HepG2 (cell line): Measurements from ENCODE around the gene GAL3ST3. TPM values are rescaled to one million over a fixed set of nuclear protein-coding genes. Genes with fewer than 3 reads are reported as not detected.
A peak's percentile ranks its signal among the peaks of the same experiment; 100 is the strongest.

Experiments used
- ATAC-seq: fragments of 200-7000 bp; cut with Tn5 transposase; 3 replicates; pipeline ENCODE4 v1.9.1; 2020; ENCODE audit warnings: mild to moderate bottlenecking, moderate library complexity
- BruUV-seq: library from RNA; stranded (reverse); fragments of 400-500 nt; replicated peaks from 2 replicates; lab custom pipeline; 2021; lab: Mats Ljungman, UMichigan
- CTCF ChIA-PET: fragments of 300-600 bp; formaldehyde crosslinking; extraction: SDS; loops from one replicate; lab custom pipeline; 2021; ENCODE audit warnings: low total read pairs, inconsistent platforms, low intra/inter-chr PET ratio; lab: Yijun Ruan, JAX
- POLR2A ChIA-PET: fragments of 350-600 bp; sonication (Branson Sonifier 250); formaldehyde crosslinking; loops from one replicate; lab custom pipeline; 2020; ENCODE audit warnings: antibody characterized with exemption, inconsistent platforms; lab: Yijun Ruan, JAX
- DNase-seq: peaks from one replicate; pipeline ENCODE4 v3.0.0-alpha.2; 2015; ENCODE audit warnings: low spot score
- FAIRE-seq: peaks from 3 replicates; lab custom pipeline; 2011; peaks lifted over from hg19 to GRCh38; lab: Jason Lieb, UNC
- H2AFZ ChIP-seq: one replicate; pipeline ENCODE4 v1.6.1; 2011; ENCODE audit warnings: low read length, inconsistent platforms
- H3K27ac ChIP-seq: fragments of 300-600 bp; 3 replicates; pipeline ENCODE4 v1.8.0; 2011; ENCODE audit warnings: mixed run types, mild to moderate bottlenecking, mixed read lengths, low read length, inconsistent platforms; ENCODE audit not compliant: insufficient read depth; ENCODE audit errors: extremely low read length
- H3K27me3 ChIP-seq, 2 experiments: fragments of 200-600 bp in 1 of 2; 2 replicates in 1 of 2; 3 replicates in 1 of 2; pipeline versions ENCODE4 v1.6.0 to v1.8.0; 2011; ENCODE audit warnings: low read length in 2 of 2, mild to moderate bottlenecking in 2 of 2, moderate library complexity in 2 of 2, inconsistent platforms in 1 of 2; ENCODE audit not compliant: insufficient read depth in 2 of 2, control insufficient read depth in 1 of 2
- H3K36me3 ChIP-seq, 2 experiments: fragments of 200-600 bp in 1 of 2; replicated peaks in 1 of 2; 2 replicates in 1 of 2; 3 replicates in 1 of 2; pipeline versions ENCODE4 v1.5.1 to v1.8.0; 2011; ENCODE audit warnings: low read length in 2 of 2, inconsistent platforms in 1 of 2; ENCODE audit not compliant: insufficient read depth in 2 of 2, control insufficient read depth in 1 of 2
- H3K4me1 ChIP-seq: 2 replicates; pipeline ENCODE4 v1.5.1; 2012; ENCODE audit warnings: low read length, inconsistent platforms; ENCODE audit not compliant: insufficient read depth
- H3K4me2 ChIP-seq: 2 replicates; pipeline ENCODE4 v1.6.0; 2011; ENCODE audit warnings: low read depth, low read length, inconsistent platforms
- H3K4me3 ChIP-seq, 3 experiments: fragments of 200-600 bp in 1 of 3; sonication (generic), shearing (Covaris generic) in 1 of 3; replicated peaks in 1 of 3; 2 replicates each; pipeline ENCODE4 v1.5.1; 2011 to 2016; ENCODE audit warnings: low read length in 3 of 3, inconsistent platforms in 2 of 3, low read depth in 2 of 3, mild to moderate bottlenecking in 2 of 3, control low read depth in 1 of 3, mixed read lengths in 1 of 3; ENCODE audit not compliant: insufficient read depth in 1 of 3
- H3K79me2 ChIP-seq: one replicate; pipeline ENCODE4 v1.6.1; 2011; ENCODE audit warnings: low read length, inconsistent platforms; ENCODE audit not compliant: insufficient read depth
- H3K9ac ChIP-seq: 2 replicates; pipeline ENCODE4 v1.6.0; 2011; ENCODE audit warnings: mild to moderate bottlenecking, low read depth, low read length, inconsistent platforms; ENCODE audit not compliant: insufficient read depth
- H3K9me3 ChIP-seq: 2 replicates; pipeline ENCODE4 v1.5.1; 2012; ENCODE audit warnings: mild to moderate bottlenecking, low read length
- H4K20me1 ChIP-seq: 2 replicates; pipeline ENCODE4 v1.6.0; 2011; ENCODE audit warnings: inconsistent platforms, mild to moderate bottlenecking, low read length, moderate library complexity; ENCODE audit not compliant: insufficient read depth
- ARID4A ChIP-seq: sonication (generic); formaldehyde crosslinking; IDR thresholded peaks from 2 replicates; pipeline ENCODE4 v1.5.0; 2020; ENCODE audit warnings: mild to moderate bottlenecking, missing genetic modification reagents, borderline replicate concordance
- CCDC6 ChIP-seq: sonication (generic); formaldehyde crosslinking; IDR thresholded peaks from 2 replicates; pipeline ENCODE4 v1.8.1; 2022; ENCODE audit warnings: mild to moderate bottlenecking, missing genetic modification reagents, moderate library complexity
- HMGXB4 ChIP-seq, 2 experiments: sonication (generic) in 1 of 2; formaldehyde crosslinking in 1 of 2; IDR thresholded peaks; 2 replicates each; pipeline versions ENCODE4 v1.4.0 to v1.6.1; 2018 to 2020; ENCODE audit warnings: missing genetic modification reagents in 2 of 2, borderline replicate concordance in 1 of 2, low read depth in 1 of 2, mild to moderate bottlenecking in 1 of 2, missing biosample characterization in 1 of 2
- POLR2A ChIP-seq, 2 experiments: IDR thresholded peaks; 2 replicates each; pipeline ENCODE4 v1.6.1; 2011; ENCODE audit warnings: low read depth in 2 of 2, low read length in 2 of 2, mild to moderate bottlenecking in 1 of 2, moderate library complexity in 1 of 2; ENCODE audit not compliant: insufficient read depth in 1 of 2
- RNF2 ChIP-seq: fragments of 450-650 bp; conservative IDR thresholded peaks from 2 replicates; pipeline ENCODE4 v1.6.1; 2016; ENCODE audit warnings: low read depth
- RXRA ChIP-seq: sonication (generic); formaldehyde crosslinking; IDR thresholded peaks from 2 replicates; pipeline ENCODE4 v1.5.1; 2020; ENCODE audit warnings: missing genetic modification reagents
- SNAPC4 ChIP-seq: sonication (generic); formaldehyde crosslinking; IDR thresholded peaks from 2 replicates; pipeline ENCODE4 v1.4.0; 2020; ENCODE audit warnings: mild to moderate bottlenecking, missing genetic modification reagents
- ZNF138 ChIP-seq: sonication (generic); formaldehyde crosslinking; IDR thresholded peaks from 2 replicates; pipeline ENCODE4 v1.5.0; 2020; ENCODE audit warnings: mild to moderate bottlenecking, low read depth, missing genetic modification reagents
- ZNF230 ChIP-seq: sonication (generic); formaldehyde crosslinking; IDR thresholded peaks from 2 replicates; pipeline ENCODE4 v1.4.0; 2020; ENCODE audit warnings: mild to moderate bottlenecking, missing genetic modification reagents
- ZNF329 ChIP-seq: sonication (generic); formaldehyde crosslinking; IDR thresholded peaks from 2 replicates; pipeline ENCODE4 v1.9.0; 2021; ENCODE audit warnings: low read depth, mild to moderate bottlenecking, missing genetic modification reagents
- WGBS: methylation state at CpG from one replicate; pipeline ENCODE4 v1.1.6; 2017; ENCODE audit warnings: low lambda C conversion rate; 5-methylcytosine and 5-hydroxymethylcytosine counted together
- in situ Hi-C: cut with HindIII; loops from 2 replicates; pipeline ENCODE4 v1.10.0; 2017; ENCODE audit warnings: low pct_unique_long_range_greater_than_20kb; ENCODE audit not compliant: extremely low pct_ligation_motif_present
- intact Hi-C: fragments of 100-400 bp; cut with micrococcal nuclease; formaldehyde crosslinking; loops from one replicate; pipeline ENCODE4 v1.10.0; 2022; ENCODE audit not compliant: unreplicated experiment
- polyA plus RNA-seq, 8 experiments: library from polyadenylated mRNA; depleted of rRNA in 3 of 8; stranded (reverse) in 7 of 8; unstranded in 1 of 8; fragments of >200 nt; fragmentation: Illumina TruSeq in 4 of 8; extraction: Trizol in 4 of 8; gene quantifications; 2 replicates each; pipeline versions ENCODE4 v1.2.1 to v1.2.3, GENCODE V29; 2011 to 2016; ENCODE audit warnings: low read depth in 4 of 8, missing spikeins in 1 of 8, mixed read lengths in 1 of 8; ENCODE audit not compliant: insufficient read depth in 1 of 8
- total RNA-seq, 5 experiments: library from RNA; depleted of rRNA; stranded (reverse); fragments of >200 nt; fragmentation: Illumina TruSeq; extraction: Trizol; gene quantifications; 2 replicates each; pipeline ENCODE4 v1.2.3, GENCODE V29; 2016; ENCODE audit warnings: low read depth in 1 of 5
- TF ChIP-seq, protein P1 (sequence below): IDR thresholded peaks from 2 replicates; pipeline ENCODE4 v1.6.1; 2016; ENCODE audit warnings: low read depth

The GAL3ST3 gene
- total and polyA plus RNA-seq, 2 of the 13 experiments (the other 11 are each of a cell fraction or from before 2014, with no cell fraction given): not detected

GRCh38 chr11:66052664-66052982 is 3.7 kb upstream of the GAL3ST3 start:
- ATAC-seq (no peak), DNase-seq (no peak), FAIRE-seq (no peak)
- peak overlapping the region; percentile 79 for H3K27ac ChIP-seq
- H3K9me3 ChIP-seq: no peaks in the 10 kb centered on the region
- H3K4me1 ChIP-seq: peaks cover 40% of the 10 kb centered on the region
- H3K4me3 ChIP-seq: peak overlapping the region; percentile 83 to 93 (median 93)
- in situ Hi-C loops: no loop called here
- POLR2A ChIA-PET: interaction anchor here (0.7 to 4.8 kb wide), 21 partner anchors 8 to 437 kb away, joined by 3 to 40 read pairs (median 5); partner anchors contain the start of genes BANF1, CCDC85B, CFL1 and EIF1AD
- peaks cover 15 to 27% of the 10 kb centered on the region in 2 experiments for H3K36me3 ChIP-seq
- WGBS: 0% methylated on average over 11 of the region's 17 CpGs
- H4K20me1 ChIP-seq: no peaks in the 10 kb centered on the region
- intact Hi-C loops: loop anchor here (1.0 kb wide), 1 partner anchor 50 kb away; the partner anchor contains the start of genes BANF1 and EIF1AD
- peak overlapping the region; percentile 95 for H3K4me2 ChIP-seq
- peak overlapping the region; percentile 94 for H3K9ac ChIP-seq
- peaks cover 24% of the 10 kb centered on the region for H3K79me2 ChIP-seq
- peaks cover 0 to 17% of the 10 kb centered on the region in 2 experiments; a peak in 3 of 5 replicates for H3K27me3 ChIP-seq
- BruUV-seq: no TSS peak
- CTCF ChIA-PET: no interaction called here
- H2AFZ ChIP-seq: no peak overlapping the region
- TF ChIP-seq, protein P1, sequence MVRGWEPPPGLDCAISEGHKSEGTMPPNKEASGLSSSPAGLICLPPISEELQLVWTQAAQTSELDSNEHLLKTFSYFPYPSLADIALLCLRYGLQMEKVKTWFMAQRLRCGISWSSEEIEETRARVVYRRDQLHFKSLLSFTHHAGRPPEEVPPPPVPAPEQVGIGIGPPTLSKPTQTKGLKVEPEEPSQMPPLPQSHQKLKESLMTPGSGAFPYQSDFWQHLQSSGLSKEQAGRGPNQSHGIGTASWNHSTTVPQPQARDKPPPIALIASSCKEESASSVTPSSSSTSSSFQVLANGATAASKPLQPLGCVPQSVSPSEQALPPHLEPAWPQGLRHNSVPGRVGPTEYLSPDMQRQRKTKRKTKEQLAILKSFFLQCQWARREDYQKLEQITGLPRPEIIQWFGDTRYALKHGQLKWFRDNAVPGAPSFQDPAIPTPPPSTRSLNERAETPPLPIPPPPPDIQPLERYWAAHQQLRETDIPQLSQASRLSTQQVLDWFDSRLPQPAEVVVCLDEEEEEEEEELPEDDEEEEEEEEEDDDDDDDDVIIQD: no peak
- TF ChIP-seq SNAPC4 (CRISPR knock-in tag): peak; percentile 10; the same call in 1 of the 2 replicates
- TF ChIP-seq ZNF329 (CRISPR knock-in tag): 0 out of 2 replicates have a peak, but pooled peaks have one; percentile 2
- TF ChIP-seq CCDC6 (CRISPR knock-in tag): peak; percentile 7; the same call in 1 of the 2 replicates
- TF ChIP-seq ARID4A (CRISPR knock-in tag): peak; percentile 6; the same call in 1 of the 2 replicates
- 0 out of 2 replicates have a peak, but pooled peaks have one; percentile 1 for TF ChIP-seq RXRA (CRISPR knock-in tag)
- TF ChIP-seq ZNF230 (CRISPR knock-in tag): no peak
- 0 out of 2 replicates have a peak, but pooled peaks have one; percentile 15 for TF ChIP-seq ZNF138 (CRISPR knock-in tag)
- no peak for TF ChIP-seq HMGXB4 (CRISPR knock-in tag; IDR thresholded peaks at IDR 0.05; ENCODE audit: borderline replicate concordance in 1 of 2, low read depth in 1 of 2)
- TF ChIP-seq POLR2A (IDR thresholded peaks at IDR 0.05; ENCODE audit: insufficient read depth in 1 of 2, low read depth in 2 of 2, low read length in 2 of 2): peak in 1 of 2 experiments; percentile 79; a peak in 3 of 4 replicates
- 0 out of 2 replicates have a peak, but pooled peaks have one; percentile 2 for TF ChIP-seq RNF2
